Ishikawa (cell line): ENCODE results near the gene DCBLD2.

ENCODE experiments used
- CEBPB ChIP-seq: IDR thresholded peaks from 2 replicates; pipeline ENCODE4 v1.6.1; 2012
- CREB1 ChIP-seq: IDR thresholded peaks from 2 replicates; pipeline ENCODE4 v1.6.1; 2012; ENCODE audit warnings: low read depth
- EGR1 ChIP-seq: IDR thresholded peaks from 2 replicates; pipeline ENCODE4 v1.6.1; 2012
- EP300 ChIP-seq: IDR thresholded peaks from 2 replicates; pipeline ENCODE4 v1.6.1; 2012; ENCODE audit warnings: borderline replicate concordance
- FOXM1 ChIP-seq: IDR thresholded peaks from 2 replicates; pipeline ENCODE4 v1.6.1; 2012; ENCODE audit warnings: low read depth, borderline replicate concordance
- NFIC ChIP-seq: IDR thresholded peaks from 2 replicates; pipeline ENCODE4 v1.6.1; 2012
- RAD21 ChIP-seq: IDR thresholded peaks from 2 replicates; pipeline ENCODE4 v1.6.1; 2012; ENCODE audit warnings: low read depth
- TAF1 ChIP-seq: IDR thresholded peaks from 2 replicates; pipeline ENCODE4 v1.6.1; 2012; ENCODE audit warnings: low read depth, mild to moderate bottlenecking
- TCF12 ChIP-seq: IDR thresholded peaks from 2 replicates; pipeline ENCODE4 v1.6.1; 2012; ENCODE audit warnings: low read depth
- TEAD4 ChIP-seq: IDR thresholded peaks from 2 replicates; pipeline ENCODE4 v1.6.1; 2012
- YY1 ChIP-seq: IDR thresholded peaks from 2 replicates; pipeline ENCODE4 v1.6.1; 2012; ENCODE audit warnings: low read depth
- ZBTB7A ChIP-seq: IDR thresholded peaks from 2 replicates; pipeline ENCODE4 v1.6.1; 2012; ENCODE audit warnings: low read depth
- TF ChIP-seq, protein P1 (sequence below): IDR thresholded peaks from 2 replicates; pipeline ENCODE4 v1.6.1; 2012; ENCODE audit warnings: low read depth, mild to moderate bottlenecking
- TF ChIP-seq, protein P2 (sequence below): IDR thresholded peaks from 2 replicates; pipeline ENCODE4 v1.6.1; 2012
- TF ChIP-seq, protein P3 (sequence below): IDR thresholded peaks from 2 replicates; pipeline ENCODE4 v1.6.1; 2012

The DCBLD2 gene

DNA sequence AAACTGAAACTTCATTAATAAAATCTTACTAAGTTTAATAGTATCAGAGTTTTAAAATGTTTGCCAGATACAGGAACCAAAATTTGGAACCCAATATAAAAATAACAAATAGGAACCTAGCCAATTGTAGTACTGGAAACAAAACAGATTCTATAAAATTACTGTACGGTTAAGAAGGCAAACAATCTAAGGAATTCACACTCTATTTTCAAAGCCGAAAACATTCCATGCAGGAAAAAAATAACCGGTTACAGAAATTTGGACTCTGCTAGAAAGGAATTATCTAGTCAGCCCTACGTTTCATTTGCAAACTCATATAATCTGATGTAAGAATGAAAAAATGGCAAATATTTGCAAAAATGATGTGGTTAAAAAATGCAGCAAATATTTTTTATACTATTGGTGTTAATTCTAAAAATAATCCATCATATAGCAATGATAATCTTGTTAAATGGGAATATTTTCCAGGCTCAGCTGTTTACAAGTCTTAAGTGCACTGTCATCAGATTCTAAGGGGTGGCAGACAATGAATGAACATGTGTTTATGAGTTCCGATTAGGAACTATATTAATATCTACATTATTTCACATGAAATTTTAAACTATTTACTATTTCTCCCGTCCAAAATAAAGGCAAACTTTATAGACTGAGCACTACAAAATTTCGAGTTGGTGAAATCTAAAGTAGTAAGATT, 58.1 kb downstream of the DCBLD2 start:
- TF ChIP-seq FOXM1, result no peak
- TF ChIP-seq, protein P1, sequence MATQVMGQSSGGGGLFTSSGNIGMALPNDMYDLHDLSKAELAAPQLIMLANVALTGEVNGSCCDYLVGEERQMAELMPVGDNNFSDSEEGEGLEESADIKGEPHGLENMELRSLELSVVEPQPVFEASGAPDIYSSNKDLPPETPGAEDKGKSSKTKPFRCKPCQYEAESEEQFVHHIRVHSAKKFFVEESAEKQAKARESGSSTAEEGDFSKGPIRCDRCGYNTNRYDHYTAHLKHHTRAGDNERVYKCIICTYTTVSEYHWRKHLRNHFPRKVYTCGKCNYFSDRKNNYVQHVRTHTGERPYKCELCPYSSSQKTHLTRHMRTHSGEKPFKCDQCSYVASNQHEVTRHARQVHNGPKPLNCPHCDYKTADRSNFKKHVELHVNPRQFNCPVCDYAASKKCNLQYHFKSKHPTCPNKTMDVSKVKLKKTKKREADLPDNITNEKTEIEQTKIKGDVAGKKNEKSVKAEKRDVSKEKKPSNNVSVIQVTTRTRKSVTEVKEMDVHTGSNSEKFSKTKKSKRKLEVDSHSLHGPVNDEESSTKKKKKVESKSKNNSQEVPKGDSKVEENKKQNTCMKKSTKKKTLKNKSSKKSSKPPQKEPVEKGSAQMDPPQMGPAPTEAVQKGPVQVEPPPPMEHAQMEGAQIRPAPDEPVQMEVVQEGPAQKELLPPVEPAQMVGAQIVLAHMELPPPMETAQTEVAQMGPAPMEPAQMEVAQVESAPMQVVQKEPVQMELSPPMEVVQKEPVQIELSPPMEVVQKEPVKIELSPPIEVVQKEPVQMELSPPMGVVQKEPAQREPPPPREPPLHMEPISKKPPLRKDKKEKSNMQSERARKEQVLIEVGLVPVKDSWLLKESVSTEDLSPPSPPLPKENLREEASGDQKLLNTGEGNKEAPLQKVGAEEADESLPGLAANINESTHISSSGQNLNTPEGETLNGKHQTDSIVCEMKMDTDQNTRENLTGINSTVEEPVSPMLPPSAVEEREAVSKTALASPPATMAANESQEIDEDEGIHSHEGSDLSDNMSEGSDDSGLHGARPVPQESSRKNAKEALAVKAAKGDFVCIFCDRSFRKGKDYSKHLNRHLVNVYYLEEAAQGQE, result no peak
- no peak for TF ChIP-seq TCF12
- no peak for TF ChIP-seq ZBTB7A
- no peak for TF ChIP-seq YY1
- no peak for TF ChIP-seq CREB1
- no peak for TF ChIP-seq EP300
- TF ChIP-seq CEBPB, result no peak
- TF ChIP-seq RAD21, result no peak
- TF ChIP-seq, protein P2, sequence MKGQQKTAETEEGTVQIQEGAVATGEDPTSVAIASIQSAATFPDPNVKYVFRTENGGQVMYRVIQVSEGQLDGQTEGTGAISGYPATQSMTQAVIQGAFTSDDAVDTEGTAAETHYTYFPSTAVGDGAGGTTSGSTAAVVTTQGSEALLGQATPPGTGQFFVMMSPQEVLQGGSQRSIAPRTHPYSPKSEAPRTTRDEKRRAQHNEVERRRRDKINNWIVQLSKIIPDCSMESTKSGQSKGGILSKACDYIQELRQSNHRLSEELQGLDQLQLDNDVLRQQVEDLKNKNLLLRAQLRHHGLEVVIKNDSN, result no peak

DNA sequence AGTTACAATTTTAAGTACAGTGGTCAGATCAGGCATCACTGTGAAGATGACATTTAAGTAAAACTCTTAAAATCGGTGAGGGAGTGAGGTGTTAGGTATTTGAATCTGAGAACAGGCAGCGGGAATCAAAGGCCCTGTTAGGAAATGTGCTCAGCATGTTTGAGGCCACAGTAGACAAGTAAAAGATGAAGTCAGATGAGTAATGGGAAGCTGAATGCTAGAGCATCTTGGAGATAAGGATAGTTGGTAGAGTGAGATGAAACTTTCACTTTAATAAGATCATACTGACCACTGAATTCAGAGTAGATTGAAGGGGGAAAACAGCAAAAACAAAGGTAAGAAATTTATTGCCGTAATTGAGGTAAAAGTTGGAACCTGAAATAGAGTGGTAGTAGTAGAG, 61.6 kb downstream of the DCBLD2 start:
- TF ChIP-seq NFIC (no peak), CREB1 (no peak), FOXM1 (no peak), TAF1 (no peak), TEAD4 (no peak), TCF12 (no peak), EP300 (no peak), CEBPB (no peak), RAD21 (no peak), YY1 (no peak), ZBTB7A (no peak)
- TF ChIP-seq, protein P2, result no peak
- TF ChIP-seq, protein P3, sequence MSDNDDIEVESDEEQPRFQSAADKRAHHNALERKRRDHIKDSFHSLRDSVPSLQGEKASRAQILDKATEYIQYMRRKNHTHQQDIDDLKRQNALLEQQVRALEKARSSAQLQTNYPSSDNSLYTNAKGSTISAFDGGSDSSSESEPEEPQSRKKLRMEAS, result no peak
- TF ChIP-seq, protein P1, result no peak

DNA sequence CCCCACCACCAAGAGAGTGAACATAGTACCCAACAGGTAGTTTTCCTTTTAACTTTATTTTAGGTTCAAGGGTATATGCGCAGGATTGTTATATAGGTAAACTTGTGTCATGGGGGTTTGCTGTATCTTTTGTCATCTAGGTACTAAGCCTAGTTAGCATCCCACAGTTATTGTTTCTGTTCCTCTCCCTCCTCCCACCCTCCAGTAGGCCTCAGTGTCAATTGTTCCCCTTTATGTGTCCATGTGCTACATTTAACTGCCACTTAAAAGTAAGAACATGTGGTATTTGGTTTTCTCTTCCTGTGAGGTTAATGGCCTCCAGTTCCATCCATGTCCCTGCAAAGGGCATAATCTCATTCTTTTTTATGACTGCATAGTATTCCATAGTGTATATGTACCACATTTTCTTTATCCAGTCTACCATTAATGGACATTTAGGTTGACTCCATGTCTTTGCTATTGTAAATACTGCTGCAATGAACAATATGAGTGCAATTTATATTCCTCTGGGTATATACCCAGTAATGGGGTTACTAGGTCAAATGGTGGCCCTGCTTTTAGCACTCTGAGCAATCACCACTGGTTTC, 72.2 kb downstream of the DCBLD2 start:
- no peak for TF ChIP-seq CREB1
- TF ChIP-seq TEAD4, result no peak
- TF ChIP-seq EGR1, result no peak
- TF ChIP-seq CEBPB, result no peak

DNA sequence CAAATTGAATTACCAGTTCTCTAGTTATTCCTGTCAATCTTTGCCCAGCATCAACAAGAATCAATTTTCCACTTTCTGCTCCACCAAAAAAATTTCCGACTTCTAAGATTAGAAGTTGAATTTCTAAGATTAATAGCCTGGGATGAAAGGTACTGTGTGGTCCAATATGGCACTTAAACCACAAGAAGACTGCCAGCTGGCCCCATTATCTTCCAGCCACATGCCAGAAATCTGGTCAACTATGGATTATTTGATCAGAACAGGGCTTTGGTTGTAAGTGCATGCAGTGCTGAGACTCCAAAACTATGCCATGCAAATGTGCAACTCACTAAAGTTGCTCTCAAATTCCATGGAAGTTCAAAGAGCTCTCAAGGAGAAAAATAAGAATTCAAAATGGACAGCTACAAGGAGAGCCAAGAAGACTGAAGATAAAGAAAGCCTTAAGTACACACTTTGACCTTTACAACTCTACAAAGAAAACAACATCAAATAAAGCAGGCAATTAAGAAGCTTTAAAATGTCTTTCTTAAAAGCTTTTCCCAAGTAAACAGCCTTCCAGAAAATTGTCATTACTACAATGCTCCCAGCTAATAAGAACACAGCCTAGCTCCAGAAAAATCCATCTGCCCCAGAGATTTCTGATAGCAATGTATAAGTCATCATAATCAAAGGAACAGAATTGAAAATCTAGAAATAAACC, 74.1 kb downstream of the DCBLD2 start:
- TF ChIP-seq TEAD4 (no peak), CREB1 (no peak), CEBPB (no peak), ZBTB7A (no peak), NFIC (no peak), TCF12 (no peak), YY1 (no peak), TAF1 (no peak), EP300 (no peak), FOXM1 (no peak), RAD21 (no peak), EGR1 (no peak)
- TF ChIP-seq, protein P3, result no peak
- TF ChIP-seq, protein P1, result no peak
- TF ChIP-seq, protein P2, result no peak
